Upper lobe of left lung (tissue), 6 donors: ENCODE results near the gene EXOC3. TPM values are rescaled to one million over a fixed set of nuclear protein-coding genes. Genes with fewer than 3 reads are reported as not detected.
A peak's percentile ranks its signal among the peaks of the same experiment; 100 is the strongest.

Experiments used
- ATAC-seq, 2 donors: fragments of 200-7000 bp; cut with Tn5 transposase; one replicate each; pipeline ENCODE4 v1.9.1; 2022; ENCODE audit warnings: mild to moderate bottlenecking in 2 of 2, moderate library complexity in 2 of 2; ENCODE audit not compliant: low FRiP score in 2 of 2
- DNase-seq, 2 donors: peaks; one replicate each; pipeline ENCODE4 v3.0.0-alpha.2; 2019 to 2020
- H3K27ac ChIP-seq, 4 donors: fragments of 200-600 bp; sonication (generic); one replicate each; pipeline ENCODE4 v1.5.1; 2016 to 2019
- H3K27me3 ChIP-seq, 4 donors: fragments of 200-600 bp; sonication (generic); one replicate each; pipeline ENCODE4 v1.5.1; 2017 to 2019
- H3K36me3 ChIP-seq, 4 donors: fragments of 200-600 bp; sonication (generic); one replicate each; pipeline ENCODE4 v1.5.1; 2016 to 2019
- H3K4me1 ChIP-seq, 4 donors: fragments of 200-600 bp; sonication (generic); one replicate each; pipeline ENCODE4 v1.5.1; 2018 to 2019
- H3K4me3 ChIP-seq, 4 donors: fragments of 200-600 bp; sonication (generic); one replicate each; pipeline ENCODE4 v1.5.1; 2017 to 2019; ENCODE audit warnings: mild to moderate bottlenecking in 2 of 4, moderate library complexity in 1 of 4
- H3K9me3 ChIP-seq, 4 donors: fragments of 200-600 bp; sonication (generic); one replicate each; pipeline ENCODE4 v1.5.1; 2018 to 2019
- EP300 ChIP-seq, 4 donors: sonication (generic); formaldehyde crosslinking; IDR thresholded peaks; one replicate each; pipeline ENCODE4 v1.5.1; 2017; ENCODE audit warnings: antibody characterized with exemption in 4 of 4, control low read depth in 2 of 4
- POLR2A ChIP-seq, 4 donors: fragments of 450-650 bp; IDR thresholded peaks; one replicate each; pipeline ENCODE4 v1.5.1; 2016 to 2017; ENCODE audit warnings: antibody characterized with exemption in 4 of 4, mild to moderate bottlenecking in 2 of 4
- POLR2AphosphoS5 ChIP-seq, 2 donors: sonication (generic); formaldehyde crosslinking; IDR thresholded peaks; one replicate each; pipeline ENCODE4 v1.5.1; 2017; ENCODE audit warnings: antibody characterized with exemption in 2 of 2
- WGBS, 2 donors: methylation state at CpG; one replicate each; pipeline ENCODE4 v1.1.5; 2017 to 2018; 5-methylcytosine and 5-hydroxymethylcytosine counted together
- total RNA-seq, 6 donors: library from RNA; depleted of rRNA in 4 of 6; stranded (reverse); fragments of >200 nt in 4 of 6; gene quantifications; one replicate each; pipeline versions ENCODE4 v1.1.0 to v1.2.1, GENCODE V29; 2016 to 2021
- TF ChIP-seq, protein P1 (sequence below), 6 experiments: fragments of 450-650 bp in 4 of 6; fragments of 200-600 bp in 2 of 6; sonication (generic) in 2 of 6; IDR thresholded peaks; one replicate each; pipeline ENCODE4 v1.5.1; 2016 to 2019; ENCODE audit warnings: antibody characterized with exemption in 6 of 6
- donor health status: DM: no; HTN: no; CAD: no; lungs with moderate emphysema.
- donor health status: DM: no; HTN: yes; CAD: no; lungs with severe emphysema.

EXOC3 gene
- total RNA-seq, 6 donors from 2014 or later, result 43.6 to 149 (median 64.5) TPM

DNA sequence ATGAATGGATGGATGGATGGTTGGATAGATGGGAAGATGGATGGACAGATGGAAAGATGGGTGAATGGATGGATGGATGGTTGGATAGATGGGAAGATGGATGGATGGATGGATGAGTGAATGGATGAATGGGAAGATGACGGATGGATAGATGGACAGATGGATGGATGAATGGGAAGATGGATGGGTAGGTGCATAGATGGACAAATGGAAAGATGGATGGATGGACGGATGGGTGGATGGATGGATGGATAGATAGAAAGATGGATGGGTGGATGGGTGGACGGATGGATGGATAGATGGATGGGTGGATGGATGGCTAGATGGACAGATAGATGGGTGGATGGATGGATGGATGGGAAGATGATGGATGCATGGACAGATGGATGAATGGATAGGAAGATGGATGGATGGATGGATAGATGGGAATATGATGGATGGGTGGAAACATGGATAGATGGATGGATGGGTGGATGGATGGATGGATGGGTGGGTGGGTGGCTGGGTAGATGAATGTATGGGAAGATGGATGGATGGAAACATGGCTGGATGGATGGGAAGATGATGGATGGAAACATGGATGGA lies 16.5 kb upstream of the EXOC3 start:
- peaks cover 0 to 5% (median 0%) of the 10 kb centered on the region in 4 donors for H3K4me1 ChIP-seq

DNA sequence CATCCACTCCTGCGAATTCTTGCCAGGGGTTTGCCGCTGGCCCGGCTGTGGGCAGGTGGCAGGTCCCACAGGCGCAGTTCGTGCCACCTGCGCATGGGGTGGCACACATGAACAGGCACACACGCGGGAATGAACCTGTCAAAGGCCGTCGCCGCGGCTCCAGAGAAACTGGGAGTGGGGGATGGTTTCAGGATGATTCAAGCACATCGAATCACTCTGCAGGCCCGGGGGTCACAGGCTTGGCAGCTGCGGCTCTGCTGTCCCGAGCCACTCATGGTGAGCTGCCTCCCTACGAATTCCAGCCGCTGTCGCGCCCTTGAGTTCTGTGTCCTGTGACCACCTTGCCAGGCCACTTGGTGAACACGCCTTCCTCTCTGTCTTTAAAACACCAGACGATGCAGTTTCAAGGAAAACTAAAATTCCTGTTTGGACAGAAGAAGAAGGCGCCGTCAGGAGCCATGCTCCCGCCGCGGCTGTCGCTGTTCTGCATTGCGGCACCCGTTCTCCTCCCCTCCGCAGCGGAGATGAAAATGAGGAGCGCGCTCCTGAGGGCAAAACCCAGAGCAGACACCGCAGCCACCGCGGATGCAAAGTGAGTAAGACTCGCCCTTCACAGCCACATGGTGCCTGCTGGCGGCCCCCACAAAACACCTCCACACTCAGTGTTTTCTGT lies 15.4 kb upstream of the EXOC3 start:
- no peaks in the 10 kb centered on the region for H3K27me3 ChIP-seq
- 92% methylated on average over 39 of the region's 39 CpGs for WGBS, 2 donors
- no peaks in the 10 kb centered on the region for H3K9me3 ChIP-seq
- no peaks in the 10 kb centered on the region for H3K36me3 ChIP-seq
- TF ChIP-seq EP300 (IDR thresholded peaks at IDR 0.05) (no peak), POLR2A (IDR thresholded peaks at IDR 0.05) (no peak), POLR2AphosphoS5 (IDR thresholded peaks at IDR 0.05) (no peak)
- TF ChIP-seq, protein P1, sequence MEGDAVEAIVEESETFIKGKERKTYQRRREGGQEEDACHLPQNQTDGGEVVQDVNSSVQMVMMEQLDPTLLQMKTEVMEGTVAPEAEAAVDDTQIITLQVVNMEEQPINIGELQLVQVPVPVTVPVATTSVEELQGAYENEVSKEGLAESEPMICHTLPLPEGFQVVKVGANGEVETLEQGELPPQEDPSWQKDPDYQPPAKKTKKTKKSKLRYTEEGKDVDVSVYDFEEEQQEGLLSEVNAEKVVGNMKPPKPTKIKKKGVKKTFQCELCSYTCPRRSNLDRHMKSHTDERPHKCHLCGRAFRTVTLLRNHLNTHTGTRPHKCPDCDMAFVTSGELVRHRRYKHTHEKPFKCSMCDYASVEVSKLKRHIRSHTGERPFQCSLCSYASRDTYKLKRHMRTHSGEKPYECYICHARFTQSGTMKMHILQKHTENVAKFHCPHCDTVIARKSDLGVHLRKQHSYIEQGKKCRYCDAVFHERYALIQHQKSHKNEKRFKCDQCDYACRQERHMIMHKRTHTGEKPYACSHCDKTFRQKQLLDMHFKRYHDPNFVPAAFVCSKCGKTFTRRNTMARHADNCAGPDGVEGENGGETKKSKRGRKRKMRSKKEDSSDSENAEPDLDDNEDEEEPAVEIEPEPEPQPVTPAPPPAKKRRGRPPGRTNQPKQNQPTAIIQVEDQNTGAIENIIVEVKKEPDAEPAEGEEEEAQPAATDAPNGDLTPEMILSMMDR (IDR thresholded peaks at IDR 0.05), result no peak
- DNase-seq (peak in 1 of 2 donors; percentile 73), ATAC-seq (no peak)
- no peak overlapping the region for H3K27ac ChIP-seq
- H3K4me1 ChIP-seq, result peaks cover 0 to 5% (median 0%) of the 10 kb centered on the region in 4 donors
- no peak overlapping the region for H3K4me3 ChIP-seq

More for the DNA sequence above, 16.5 kb upstream of the EXOC3 start:
- ATAC-seq, result no peak
- Histone ChIP-seq H3K36me3 (no peaks in the 10 kb centered on the region), H3K27ac (no peak overlapping the region), H3K9me3 (no peaks in the 10 kb centered on the region), H3K4me3 (no peak overlapping the region), H3K27me3 (no peaks in the 10 kb centered on the region)
- TF ChIP-seq, protein P1 (IDR thresholded peaks at IDR 0.05), result no peak
- TF ChIP-seq POLR2A (IDR thresholded peaks at IDR 0.05) (no peak), EP300 (IDR thresholded peaks at IDR 0.05) (no peak), POLR2AphosphoS5 (IDR thresholded peaks at IDR 0.05) (no peak)
- 70 to 74% methylated on average over 3 of the region's 3 CpGs for WGBS, 2 donors
- no peak for DNase-seq

DNA sequence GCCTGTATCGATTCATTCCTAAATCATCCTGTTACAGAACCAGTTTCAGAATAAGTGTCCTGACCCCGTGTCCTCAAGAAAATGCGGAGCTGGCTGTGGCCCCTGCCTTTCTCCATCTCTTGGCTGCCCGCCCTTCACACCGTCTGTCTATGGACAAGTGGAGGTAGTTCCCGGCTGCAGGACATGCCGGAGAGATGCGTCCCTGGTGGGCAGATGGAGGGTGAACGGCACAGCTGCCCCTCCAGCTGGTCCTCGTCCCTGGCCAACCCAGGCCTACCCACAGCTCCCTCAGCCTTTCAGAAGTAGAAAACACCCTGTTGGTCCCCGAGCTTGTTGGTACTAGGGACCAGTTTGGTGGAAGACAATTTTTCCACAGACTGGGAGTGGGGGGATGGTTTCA lies 14.8 kb upstream of the EXOC3 start:
- Histone ChIP-seq H3K27me3 (no peaks in the 10 kb centered on the region), H3K4me3 (no peak overlapping the region), H3K4me1 (peaks cover 0 to 5% (median 2%) of the 10 kb centered on the region in 4 donors), H3K9me3 (no peaks in the 10 kb centered on the region), H3K36me3 (no peaks in the 10 kb centered on the region), H3K27ac (no peak overlapping the region)
- ATAC-seq (no peak), DNase-seq (no peak)
- TF ChIP-seq POLR2AphosphoS5 (IDR thresholded peaks at IDR 0.05), result no peak
- TF ChIP-seq EP300 (IDR thresholded peaks at IDR 0.05), result no peak
- no peak for TF ChIP-seq POLR2A (IDR thresholded peaks at IDR 0.05)
- TF ChIP-seq, protein P1 (IDR thresholded peaks at IDR 0.05), result no peak
- 79 to 80% methylated on average over 9 to 11 of the region's 11 CpGs for WGBS, 2 donors

DNA sequence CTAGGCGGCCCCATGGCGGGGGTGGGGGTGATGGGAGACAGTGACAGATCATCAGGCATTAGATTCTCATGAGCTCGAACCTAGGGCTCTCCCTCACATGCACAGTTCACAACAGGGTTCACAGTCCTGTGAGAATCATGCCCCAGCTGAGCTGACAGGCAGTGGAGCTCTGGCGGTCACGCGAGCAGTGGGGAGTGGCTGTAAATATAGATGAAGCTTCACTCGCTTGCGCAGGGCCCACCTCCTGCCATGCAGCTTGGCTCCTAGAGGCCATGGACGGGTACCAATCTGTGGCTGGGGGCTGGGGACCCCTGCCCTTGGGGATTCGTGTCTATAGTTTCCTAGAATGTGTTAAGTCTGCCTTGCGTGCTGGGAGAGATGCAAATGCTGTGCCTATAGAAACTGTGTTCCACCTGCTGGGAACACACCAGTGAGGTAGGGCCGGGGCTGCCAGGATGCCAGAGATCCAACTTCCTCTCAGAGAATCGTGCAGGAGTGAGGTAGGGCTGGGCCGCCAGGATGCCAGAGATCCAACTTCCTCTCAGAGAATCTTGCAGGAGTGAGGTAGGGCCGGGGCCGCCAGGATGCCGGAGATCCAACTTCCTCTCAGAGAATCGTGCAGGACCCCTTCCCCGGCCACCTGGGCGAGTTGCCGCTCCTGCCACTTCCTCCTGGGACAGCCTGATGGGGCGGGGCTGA lies 14.1 kb upstream of the EXOC3 start:
- Histone ChIP-seq H3K36me3 (no peaks in the 10 kb centered on the region), H3K4me3 (no peak overlapping the region), H3K4me1 (peaks cover 0 to 5% (median 4%) of the 10 kb centered on the region in 4 donors), H3K27me3 (no peaks in the 10 kb centered on the region), H3K27ac (no peak overlapping the region), H3K9me3 (no peaks in the 10 kb centered on the region)
- ATAC-seq, result no peak
- no peak for TF ChIP-seq EP300 (IDR thresholded peaks at IDR 0.05)
- no peak for TF ChIP-seq POLR2A (IDR thresholded peaks at IDR 0.05)
- TF ChIP-seq POLR2AphosphoS5 (IDR thresholded peaks at IDR 0.05), result no peak
- TF ChIP-seq, protein P1 (IDR thresholded peaks at IDR 0.05), result no peak
- whole genome bisulfite sequencing, 2 donors, result 78 to 87% methylated on average over 13 to 22 of the region's 22 CpGs
- DNase-seq, result no peak
